ENCODE measurements around the gene NR1D2.

DNA sequence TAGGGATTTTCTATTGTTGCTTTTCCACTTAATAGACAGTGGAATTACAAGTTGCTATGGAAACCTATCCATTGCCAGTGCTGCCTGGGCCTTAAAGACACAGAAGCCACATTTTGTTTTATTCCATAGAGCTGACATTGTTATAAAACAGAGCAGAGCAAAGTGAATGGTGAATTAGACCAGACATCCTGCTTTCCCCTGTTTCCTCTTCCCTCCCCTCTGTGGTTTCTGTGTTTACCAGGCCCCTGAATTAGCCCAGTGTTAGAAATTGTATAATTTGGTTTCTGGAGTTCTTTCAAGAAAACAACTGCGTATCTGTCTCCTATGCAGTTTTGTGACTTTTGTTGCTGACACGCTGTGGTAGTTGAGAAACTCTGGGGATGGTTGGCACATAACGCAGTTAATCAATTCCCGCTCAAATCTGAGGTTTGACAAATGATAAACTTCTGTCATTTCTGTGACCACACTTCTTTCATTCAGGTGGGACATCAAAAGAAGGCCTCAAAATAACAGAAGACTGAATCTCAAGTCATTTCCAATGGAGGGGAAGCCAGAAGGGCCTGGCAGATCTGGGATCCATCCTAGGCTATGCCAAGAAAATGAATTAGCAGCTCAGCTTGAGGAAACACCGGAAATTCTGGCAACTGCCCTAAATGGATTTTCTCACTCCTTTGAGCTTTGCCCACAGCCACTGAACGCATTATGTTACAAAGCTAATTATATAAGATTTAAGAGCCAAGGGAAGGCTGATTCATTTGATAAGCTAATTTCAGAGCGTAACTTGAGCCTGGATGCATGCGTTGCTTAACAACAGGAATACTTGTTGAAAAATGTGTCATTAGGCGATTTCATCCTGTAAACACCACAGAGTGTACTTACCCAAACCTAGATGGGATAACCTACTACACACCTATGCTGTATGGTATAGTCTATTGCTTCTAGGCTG is 46.9 kb downstream of the NR1D2 start:
- TF ChIP-seq POLR2AphosphoS5 (IDR thresholded peaks at IDR 0.05; ENCODE audit: borderline replicate concordance, low read depth, low read length) (peak; percentile 23; the same call in 1 of the 2 replicates), EZH2 (IDR thresholded peaks at IDR 0.05) (no peak), FOXP2 (optimal IDR thresholded peaks at IDR 0.05; ENCODE audit: control extremely low read depth, extremely low read length, insufficient read depth) (no peak)

Measured in SK-N-MC (cell line).